ENCODE results near the gene TMEM253. TPM values are rescaled to one million over a fixed set of nuclear protein-coding genes. Genes with fewer than 3 reads are reported as not detected.
A peak's percentile ranks its signal among the peaks of the same experiment; 100 is the strongest.

Gene TMEM253
- total RNA-seq, 6 donors from 2014 or later, result 0.94 to 3.4 (median 1.4) TPM; not detected in 3

GRCh38 chr14:21069388-21070082 is 31.3 kb upstream of the TMEM253 start:
- peak; percentile 2 to 48 for ATAC-seq (ENCODE audit: low FRiP score in 2 of 2)

GRCh38 chr14:21070083-21070609 is 30.7 kb upstream of the TMEM253 start, which contains the start of gene ARHGEF40:
Gene ARHGEF40, plus strand, starts transcription at chr14:21070304. Its CDS starts 93 bp downstream, at chr14:21070397.
- 0% methylated on average over 14 to 20 of the region's 63 CpGs for WGBS, 2 donors
- peaks cover 31 to 46% (median 40%) of the 10 kb centered on the region in 4 donors for H3K4me1 ChIP-seq

More at GRCh38 chr14:21069388-21070082, 31.3 kb upstream of the TMEM253 start:
- Histone ChIP-seq H3K27ac (peak overlapping the region; percentile 86 to 96 (median 92)), H3K27me3 (no peaks in the 10 kb centered on the region), H3K4me3 (peak overlapping the region; percentile 45 to 84 (median 76)), H3K36me3 (peaks cover 0 to 15% (median under 1%) of the 10 kb centered on the region in 4 donors), H3K4me1 (peaks cover 31 to 46% (median 40%) of the 10 kb centered on the region in 4 donors), H3K9me3 (no peaks in the 10 kb centered on the region)
- TF ChIP-seq POLR2AphosphoS5 (IDR thresholded peaks at IDR 0.05), result no peak
- TF ChIP-seq EP300 (IDR thresholded peaks at IDR 0.05), result no peak
- TF ChIP-seq, protein P1, sequence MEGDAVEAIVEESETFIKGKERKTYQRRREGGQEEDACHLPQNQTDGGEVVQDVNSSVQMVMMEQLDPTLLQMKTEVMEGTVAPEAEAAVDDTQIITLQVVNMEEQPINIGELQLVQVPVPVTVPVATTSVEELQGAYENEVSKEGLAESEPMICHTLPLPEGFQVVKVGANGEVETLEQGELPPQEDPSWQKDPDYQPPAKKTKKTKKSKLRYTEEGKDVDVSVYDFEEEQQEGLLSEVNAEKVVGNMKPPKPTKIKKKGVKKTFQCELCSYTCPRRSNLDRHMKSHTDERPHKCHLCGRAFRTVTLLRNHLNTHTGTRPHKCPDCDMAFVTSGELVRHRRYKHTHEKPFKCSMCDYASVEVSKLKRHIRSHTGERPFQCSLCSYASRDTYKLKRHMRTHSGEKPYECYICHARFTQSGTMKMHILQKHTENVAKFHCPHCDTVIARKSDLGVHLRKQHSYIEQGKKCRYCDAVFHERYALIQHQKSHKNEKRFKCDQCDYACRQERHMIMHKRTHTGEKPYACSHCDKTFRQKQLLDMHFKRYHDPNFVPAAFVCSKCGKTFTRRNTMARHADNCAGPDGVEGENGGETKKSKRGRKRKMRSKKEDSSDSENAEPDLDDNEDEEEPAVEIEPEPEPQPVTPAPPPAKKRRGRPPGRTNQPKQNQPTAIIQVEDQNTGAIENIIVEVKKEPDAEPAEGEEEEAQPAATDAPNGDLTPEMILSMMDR (IDR thresholded peaks at IDR 0.05), result no peak
- TF ChIP-seq POLR2A (IDR thresholded peaks at IDR 0.05), result no peak
- no peak for DNase-seq
- 1% methylated on average over 22 to 39 of the region's 40 CpGs for WGBS, 2 donors

GRCh38 chr14:21070610-21071224 is 30.1 kb upstream of the TMEM253 start:
- H3K27me3 ChIP-seq, result no peaks in the 10 kb centered on the region
- peak overlapping the region; percentile 86 to 96 (median 92) for H3K27ac ChIP-seq
- H3K9me3 ChIP-seq, result no peaks in the 10 kb centered on the region
- no peak for TF ChIP-seq POLR2A (IDR thresholded peaks at IDR 0.05)
- peak; percentile 3 to 38 for TF ChIP-seq POLR2AphosphoS5 (IDR thresholded peaks at IDR 0.05)
- peak overlapping the region; percentile 74 to 84 (median 77) for H3K4me3 ChIP-seq
- H3K36me3 ChIP-seq, result peaks cover 0 to 26% (median 9%) of the 10 kb centered on the region in 4 donors
- peak; percentile 21 to 63 for ATAC-seq (ENCODE audit: low FRiP score in 2 of 2)
- WGBS, 2 donors, result 0 to 2% methylated on average over 19 to 23 of the region's 23 CpGs
- peak; percentile 46 to 81 for DNase-seq
- peaks cover 31 to 46% (median 40%) of the 10 kb centered on the region in 4 donors for H3K4me1 ChIP-seq

More at GRCh38 chr14:21070083-21070609, 30.7 kb upstream of the TMEM253 start, which contains the start of gene ARHGEF40:
- peak; percentile 11 to 74 for ATAC-seq (ENCODE audit: low FRiP score in 2 of 2)
- Histone ChIP-seq H3K27me3 (no peaks in the 10 kb centered on the region), H3K36me3 (peaks cover 0 to 21% (median 4%) of the 10 kb centered on the region in 4 donors), H3K9me3 (no peaks in the 10 kb centered on the region), H3K27ac (peak within 1 kb of the TSS; percentile 86 to 96 (median 92)), H3K4me3 (peak within 1 kb of the TSS; percentile 74 to 84 (median 77))
- TF ChIP-seq POLR2AphosphoS5 (IDR thresholded peaks at IDR 0.05) (no peak), POLR2A (IDR thresholded peaks at IDR 0.05) (peak in 2 of 4 donors; percentile 29 to 56)
- TF ChIP-seq, protein P1 (IDR thresholded peaks at IDR 0.05), result no peak
- DNase-seq, result peak; percentile 60 to 94

GRCh38 chr14:21071225-21072030 is 29.4 kb upstream of the TMEM253 start:
- Histone ChIP-seq H3K9me3 (no peaks in the 10 kb centered on the region), H3K27ac (peak overlapping the region; percentile 86 to 96 (median 92)), H3K4me3 (peak overlapping the region; percentile 74 to 84 (median 77)), H3K36me3 (peaks cover 0 to 33% (median 14%) of the 10 kb centered on the region in 4 donors), H3K27me3 (no peaks in the 10 kb centered on the region), H3K4me1 (peaks cover 31 to 46% (median 40%) of the 10 kb centered on the region in 4 donors)
- TF ChIP-seq POLR2A (IDR thresholded peaks at IDR 0.05) (no peak), EP300 (IDR thresholded peaks at IDR 0.05) (no peak), POLR2AphosphoS5 (IDR thresholded peaks at IDR 0.05) (peak in 1 of 2 donors; percentile 50)
- TF ChIP-seq, protein P1 (IDR thresholded peaks at IDR 0.05), result peak in 1 of 6 experiments; percentile 7
- peak; percentile 82 to 86 for ATAC-seq (ENCODE audit: low FRiP score in 2 of 2)
- DNase-seq, result peak; percentile 81 to 91
- 1 to 2% methylated on average over 14 to 33 of the region's 37 CpGs for WGBS, 2 donors
